Measurements from ENCODE around the gene CSTA.
"Not testable (repeated sequence)": the region's sequence is repeated elsewhere in the genome, so short reads cannot be mapped to it uniquely, and the experiment has no call there.

CSTA gene

GRCh38 chr3:122365073-122365472 lies 40.0 kb downstream of the CSTA start:
- no peak overlapping the region for H3K23ac ChIP-seq (ENCODE audit: low read length)
- no peak overlapping the region for H3K27ac ChIP-seq (ENCODE audit: low read depth, low read length)
- H3K9ac ChIP-seq (ENCODE audit: low read length) = no peak overlapping the region
- DNase-seq = no peak
- no peak overlapping the region for H4K5ac ChIP-seq (ENCODE audit: low read length)
- WGBS (ENCODE audit: extremely low coverage, insufficient coverage, low lambda C conversion rate) = no CpG with 5 or more reads among the region's 1 CpG
- H2BK5ac ChIP-seq (ENCODE audit: low read length) = no peak overlapping the region
- no peak overlapping the region for H3K56ac ChIP-seq (ENCODE audit: low read length)
- H3K18ac ChIP-seq (ENCODE audit: low read length) = no peak overlapping the region
- H2BK120ac ChIP-seq (ENCODE audit: low read depth, low read length) = no peak overlapping the region
- no peaks in the 10 kb centered on the region for H3K4me1 ChIP-seq (ENCODE audit: control insufficient read depth, low read depth, low read length)
- peaks cover 3% of the 10 kb centered on the region for H3K36me3 ChIP-seq (ENCODE audit: control insufficient read depth, insufficient read depth, low read length)
- H3K27me3 ChIP-seq (ENCODE audit: insufficient read depth, low read length, poor library complexity) = no peaks in the 10 kb centered on the region
- H3K79me2 ChIP-seq (ENCODE audit: control insufficient read depth, insufficient read depth, low read length) = no peaks in the 10 kb centered on the region
- no peaks in the 10 kb centered on the region for H3K79me1 ChIP-seq (ENCODE audit: low read length)
- no peak overlapping the region for H2BK15ac ChIP-seq (replicated peaks; ENCODE audit: low read depth)
- H2AK5ac ChIP-seq (ENCODE audit: low read length) = no peak overlapping the region
- no peak overlapping the region for H3K4me2 ChIP-seq (ENCODE audit: low read length)
- H3K4ac ChIP-seq (ENCODE audit: low read depth, low read length) = no peak overlapping the region
- no peak overlapping the region for H3K4me3 ChIP-seq (ENCODE audit: low read length)
- no peak overlapping the region for H4K8ac ChIP-seq (ENCODE audit: low read depth, low read length)

- H3K27me3 ChIP-seq (ENCODE audit: insufficient read depth, low read length, poor library complexity); H3K79me2 ChIP-seq (ENCODE audit: control insufficient read depth, insufficient read depth, low read length); H3K4me2 ChIP-seq (ENCODE audit: low read length); H3K4me3 ChIP-seq (ENCODE audit: low read length); H3K56ac ChIP-seq (ENCODE audit: low read length); H3K27ac ChIP-seq (ENCODE audit: low read depth, low read length); H4K8ac ChIP-seq (ENCODE audit: low read depth, low read length); H3K36me3 ChIP-seq (ENCODE audit: control insufficient read depth, insufficient read depth, low read length); H3K18ac ChIP-seq (ENCODE audit: low read length); H3K9ac ChIP-seq (ENCODE audit: low read length); H3K4ac ChIP-seq (ENCODE audit: low read depth, low read length); H3K23ac ChIP-seq (ENCODE audit: low read length); H3K4me1 ChIP-seq (ENCODE audit: control insufficient read depth, low read depth, low read length); DNase-seq; H3K79me1 ChIP-seq (ENCODE audit: low read length); H2BK15ac ChIP-seq (replicated peaks; ENCODE audit: low read depth); H2BK5ac ChIP-seq (ENCODE audit: low read length); H4K5ac ChIP-seq (ENCODE audit: low read length); H2AK5ac ChIP-seq (ENCODE audit: low read length); H2BK120ac ChIP-seq (ENCODE audit: low read depth, low read length): not testable (repeated sequence)
- WGBS (ENCODE audit: extremely low coverage, insufficient coverage, low lambda C conversion rate) = no CpG with 5 or more reads among the region's 10 CpGs
These were observed 40.7 kb downstream of the CSTA start for GRCh38 chr3:122365582-122366378.

- no peak overlapping the region for H4K5ac ChIP-seq (ENCODE audit: low read length)
These were observed 41.3 kb downstream of the CSTA start for GRCh38 chr3:122366379-122366749.

GRCh38 chr3:122374034-122374433 lies 49.0 kb downstream of the CSTA start:
- Histone ChIP-seq H4K8ac (ENCODE audit: low read depth, low read length) (no peak overlapping the region), H2BK5ac (ENCODE audit: low read length) (no peak overlapping the region), H3K27me3 (ENCODE audit: insufficient read depth, low read length, poor library complexity) (no peaks in the 10 kb centered on the region), H3K23ac (ENCODE audit: low read length) (no peak overlapping the region), H2BK15ac (replicated peaks; ENCODE audit: low read depth) (no peak overlapping the region), H2BK120ac (ENCODE audit: low read depth, low read length) (no peak overlapping the region), H3K27ac (ENCODE audit: low read depth, low read length) (no peak overlapping the region), H4K5ac (ENCODE audit: low read length) (no peak overlapping the region), H3K4me3 (ENCODE audit: low read length) (no peak overlapping the region), H3K4me2 (ENCODE audit: low read length) (no peak overlapping the region), H3K36me3 (ENCODE audit: control insufficient read depth, insufficient read depth, low read length) (no peaks in the 10 kb centered on the region), H3K79me2 (ENCODE audit: control insufficient read depth, insufficient read depth, low read length) (no peaks in the 10 kb centered on the region), H3K4ac (ENCODE audit: low read depth, low read length) (no peak overlapping the region), H3K4me1 (ENCODE audit: control insufficient read depth, low read depth, low read length) (no peaks in the 10 kb centered on the region), H3K79me1 (ENCODE audit: low read length) (peaks cover 2% of the 10 kb centered on the region), H3K18ac (ENCODE audit: low read length) (no peak overlapping the region), H3K9ac (ENCODE audit: low read length) (no peak overlapping the region), H3K56ac (ENCODE audit: low read length) (no peak overlapping the region), H2AK5ac (ENCODE audit: low read length) (no peak overlapping the region)
- DNase-seq = no peak
- WGBS (ENCODE audit: extremely low coverage, insufficient coverage, low lambda C conversion rate) = no CpG with 5 or more reads among the region's 1 CpG

More at GRCh38 chr3:122366379-122366749, 41.3 kb downstream of the CSTA start:
- no peak overlapping the region for H3K23ac ChIP-seq (ENCODE audit: low read length)
- H3K79me1 ChIP-seq (ENCODE audit: low read length) = no peaks in the 10 kb centered on the region
- no peak overlapping the region for H2BK120ac ChIP-seq (ENCODE audit: low read depth, low read length)
- no peaks in the 10 kb centered on the region for H3K27me3 ChIP-seq (ENCODE audit: insufficient read depth, low read length, poor library complexity)
- H2AK5ac ChIP-seq (ENCODE audit: low read length) = no peak overlapping the region
- H2BK15ac ChIP-seq (replicated peaks; ENCODE audit: low read depth) = no peak overlapping the region
- H3K4me3 ChIP-seq (ENCODE audit: low read length) = no peak overlapping the region
- H3K4me1 ChIP-seq (ENCODE audit: control insufficient read depth, low read depth, low read length) = no peaks in the 10 kb centered on the region
- no peak overlapping the region for H3K9ac ChIP-seq (ENCODE audit: low read length)
- no peak for DNase-seq
- H3K4me2 ChIP-seq (ENCODE audit: low read length) = no peak overlapping the region
- H3K56ac ChIP-seq (ENCODE audit: low read length) = no peak overlapping the region
- no peak overlapping the region for H3K4ac ChIP-seq (ENCODE audit: low read depth, low read length)
- no peaks in the 10 kb centered on the region for H3K79me2 ChIP-seq (ENCODE audit: control insufficient read depth, insufficient read depth, low read length)
- H3K18ac ChIP-seq (ENCODE audit: low read length) = no peak overlapping the region
- H3K27ac ChIP-seq (ENCODE audit: low read depth, low read length) = no peak overlapping the region
- no CpG with 5 or more reads among the region's 5 CpGs for WGBS (ENCODE audit: extremely low coverage, insufficient coverage, low lambda C conversion rate)
- peaks cover 3% of the 10 kb centered on the region for H3K36me3 ChIP-seq (ENCODE audit: control insufficient read depth, insufficient read depth, low read length)
- no peak overlapping the region for H2BK5ac ChIP-seq (ENCODE audit: low read length)
- H4K8ac ChIP-seq (ENCODE audit: low read depth, low read length) = no peak overlapping the region

- no peak overlapping the region for H3K4me2 ChIP-seq (ENCODE audit: low read length)
- H3K27me3 ChIP-seq (ENCODE audit: insufficient read depth, low read length, poor library complexity) = no peaks in the 10 kb centered on the region
- H2BK15ac ChIP-seq (replicated peaks; ENCODE audit: low read depth) = no peak overlapping the region
- DNase-seq = no peak
- H4K5ac ChIP-seq (ENCODE audit: low read length) = no peak overlapping the region
- H3K56ac ChIP-seq (ENCODE audit: low read length) = no peak overlapping the region
- WGBS (ENCODE audit: extremely low coverage, insufficient coverage, low lambda C conversion rate) = no CpG with 5 or more reads among the region's 4 CpGs
- peaks cover 5% of the 10 kb centered on the region for H3K79me1 ChIP-seq (ENCODE audit: low read length)
- H2BK120ac ChIP-seq (ENCODE audit: low read depth, low read length) = no peak overlapping the region
- H3K36me3 ChIP-seq (ENCODE audit: control insufficient read depth, insufficient read depth, low read length) = no peaks in the 10 kb centered on the region
- H3K79me2 ChIP-seq (ENCODE audit: control insufficient read depth, insufficient read depth, low read length) = peaks cover 20% of the 10 kb centered on the region
- no peak overlapping the region for H2AK5ac ChIP-seq (ENCODE audit: low read length)
- no peaks in the 10 kb centered on the region for H3K4me1 ChIP-seq (ENCODE audit: control insufficient read depth, low read depth, low read length)
- H3K4me3 ChIP-seq (ENCODE audit: low read length) = no peak overlapping the region
- H3K23ac ChIP-seq (ENCODE audit: low read length) = no peak overlapping the region
- no peak overlapping the region for H3K18ac ChIP-seq (ENCODE audit: low read length)
- no peak overlapping the region for H3K9ac ChIP-seq (ENCODE audit: low read length)
- no peak overlapping the region for H2BK5ac ChIP-seq (ENCODE audit: low read length)
- H3K4ac ChIP-seq (ENCODE audit: low read depth, low read length) = no peak overlapping the region
- H4K8ac ChIP-seq (ENCODE audit: low read depth, low read length) = no peak overlapping the region
- no peak overlapping the region for H3K27ac ChIP-seq (ENCODE audit: low read depth, low read length)
These were observed 52.9 kb downstream of the CSTA start for GRCh38 chr3:122377975-122378374.

Data from mesendoderm (in vitro differentiated cells).